Putamen (tissue), 1 donor: ENCODE measurements around the gene TPM2.

Source experiments
- DNase-seq: peaks from one replicate; pipeline ENCODE4 v3.0.0-alpha.2; 2016; ENCODE audit warnings: low spot score

Gene TPM2

GRCh38 chr9:35679091-35679490, 10.6 kb downstream of the TPM2 start:
- no peak for DNase-seq

- no peak for DNase-seq
Measured at GRCh38 chr9:35675732-35676392, 13.9 kb downstream of the TPM2 start.

- DNase-seq: no peak
Measured at GRCh38 chr9:35675204-35675603, 14.5 kb downstream of the TPM2 start.

- no peak for DNase-seq
Measured at GRCh38 chr9:35674025-35674361, 15.7 kb downstream of the TPM2 start.

GRCh38 chr9:35673132-35674024, 16.3 kb downstream of the TPM2 start, which contains the start of gene CA9:
Gene CA9, plus strand, starts transcription at chr9:35673928. Its CDS starts 32 bp downstream, at chr9:35673960.
- DNase-seq: no peak

- DNase-seq: no peak
Measured at GRCh38 chr9:35669331-35670145, 20.2 kb downstream of the TPM2 start.

GRCh38 chr9:35667939-35668338, 21.8 kb downstream of the TPM2 start:
- no peak for DNase-seq

GRCh38 chr9:35666549-35666948, 23.2 kb downstream of the TPM2 start:
- DNase-seq: no peak

- no peak for DNase-seq
Measured at GRCh38 chr9:35666045-35666444, 23.7 kb downstream of the TPM2 start.

- no peak for DNase-seq
Measured at GRCh38 chr9:35665471-35665818, 24.3 kb downstream of the TPM2 start.

GRCh38 chr9:35664531-35665470, 24.9 kb downstream of the TPM2 start, which contains the start of gene ARHGEF39:
Gene ARHGEF39, minus strand, starts transcription at chr9:35665195. Its CDS starts 26 bp downstream, at chr9:35665169.
- DNase-seq: peak; percentile 56

GRCh38 chr9:35662437-35662836, 27.3 kb downstream of the TPM2 start:
- DNase-seq: no peak

GRCh38 chr9:35661756-35662350, 27.9 kb downstream of the TPM2 start:
- DNase-seq: no peak

- no peak for DNase-seq
Measured at GRCh38 chr9:35660966-35661415, 28.7 kb downstream of the TPM2 start.

GRCh38 chr9:35659340-35659739, 30.4 kb downstream of the TPM2 start:
- no peak for DNase-seq

GRCh38 chr9:35658968-35659220, 30.8 kb downstream of the TPM2 start:
- no peak for DNase-seq

GRCh38 chr9:35658137-35658967, 31.4 kb downstream of the TPM2 start, which contains the start of gene CCDC107:
Gene CCDC107, plus strand, starts transcription at chr9:35658292. Its CDS starts 88 bp downstream, at chr9:35658380.
- DNase-seq: peak; percentile 91

- peak; percentile 99 for DNase-seq
Measured at GRCh38 chr9:35657546-35658136, 32.1 kb downstream of the TPM2 start, which contains the start of gene RMRP. Gene RMRP, minus strand, starts transcription at chr9:35658019.

- no peak for DNase-seq
Measured at GRCh38 chr9:35656831-35657545, 32.7 kb downstream of the TPM2 start.
